HG03342 (cell line): ENCODE data around the gene EIF2AK2.

Experiments
- ATAC-seq: cut with Tn5 transposase; IDR thresholded peaks from one replicate; pipeline ENCODE4 v1.9.1; 2021; ENCODE audit warnings: mild to moderate bottlenecking, moderate library complexity; ENCODE audit not compliant: unreplicated experiment

The EIF2AK2 gene

DNA sequence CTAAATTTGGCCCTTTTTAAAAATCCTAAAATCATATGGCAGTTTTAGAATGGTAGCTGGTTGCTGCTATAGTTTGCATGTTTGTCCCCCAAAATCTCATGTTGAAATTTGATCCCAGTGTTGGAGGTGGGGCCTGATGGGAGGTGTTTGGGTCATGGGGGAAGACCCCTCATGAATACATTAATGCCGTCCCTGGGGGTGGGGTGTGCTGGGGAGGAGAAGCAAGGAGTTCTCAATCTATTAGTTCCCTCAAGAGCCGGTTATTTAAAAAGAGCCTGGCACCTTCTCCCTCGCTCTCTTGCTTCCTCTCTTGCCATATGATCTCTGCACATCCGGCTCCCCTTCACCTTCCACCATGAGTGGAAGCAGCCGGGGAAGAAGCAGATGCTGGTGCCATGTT lies 51.6 kb downstream of the EIF2AK2 start:
- no peak for ATAC-seq

DNA sequence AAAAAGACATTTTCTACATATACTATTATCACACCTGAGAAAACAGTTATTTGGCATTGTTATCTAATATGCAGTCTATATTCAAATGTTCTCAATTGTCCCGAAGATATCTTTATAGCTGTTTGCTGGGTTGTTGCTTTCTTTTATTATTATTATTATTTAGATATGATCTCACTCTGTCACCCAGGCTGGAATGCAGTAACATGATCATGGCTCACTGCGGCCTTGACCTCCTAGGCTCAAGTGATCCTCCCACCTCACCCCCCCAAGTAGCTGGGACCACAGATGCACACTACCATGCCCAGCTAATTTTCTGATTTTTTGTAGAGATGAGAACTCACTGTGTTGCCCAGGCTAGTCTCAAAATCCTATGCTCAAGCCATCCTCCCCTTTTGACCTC lies 52.6 kb downstream of the EIF2AK2 start:
- no peak for ATAC-seq

DNA sequence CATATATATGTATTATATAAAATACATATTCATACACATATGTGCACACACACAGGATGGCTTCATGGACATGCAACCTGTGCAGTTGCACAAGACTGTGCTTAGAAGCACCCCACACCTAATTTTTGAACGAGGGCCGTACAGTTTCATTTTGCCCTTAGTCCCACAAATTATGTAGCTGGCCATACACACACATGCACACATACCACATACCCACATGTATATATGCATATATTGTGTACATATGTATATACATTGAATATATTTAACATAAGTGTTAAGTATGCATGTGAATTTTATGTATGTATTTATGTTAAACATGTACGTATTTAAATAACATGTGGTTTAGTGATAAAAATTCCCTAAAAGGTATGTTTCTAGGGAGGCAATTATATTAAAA lies 54.2 kb downstream of the EIF2AK2 start:
- no peak for ATAC-seq

DNA sequence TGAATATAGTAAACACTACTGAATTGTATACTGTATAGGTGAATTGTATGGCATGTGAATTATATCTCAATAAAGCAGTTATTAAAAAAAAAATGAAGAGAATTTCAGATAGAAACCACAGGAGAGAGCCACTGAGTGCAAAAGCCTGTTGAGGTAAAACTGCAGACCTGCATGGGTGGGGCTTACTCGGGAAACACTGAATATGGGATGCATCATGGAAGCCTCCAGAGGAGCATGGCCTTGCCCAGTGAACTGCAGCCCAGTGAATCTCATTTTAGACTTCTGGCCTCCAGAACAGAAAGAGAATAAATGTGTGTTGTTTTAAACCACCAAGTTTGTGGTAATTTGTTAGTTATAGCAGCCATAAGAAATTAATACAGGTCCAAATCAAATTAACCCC lies 56.7 kb downstream of the EIF2AK2 start:
- ATAC-seq, result no peak

DNA sequence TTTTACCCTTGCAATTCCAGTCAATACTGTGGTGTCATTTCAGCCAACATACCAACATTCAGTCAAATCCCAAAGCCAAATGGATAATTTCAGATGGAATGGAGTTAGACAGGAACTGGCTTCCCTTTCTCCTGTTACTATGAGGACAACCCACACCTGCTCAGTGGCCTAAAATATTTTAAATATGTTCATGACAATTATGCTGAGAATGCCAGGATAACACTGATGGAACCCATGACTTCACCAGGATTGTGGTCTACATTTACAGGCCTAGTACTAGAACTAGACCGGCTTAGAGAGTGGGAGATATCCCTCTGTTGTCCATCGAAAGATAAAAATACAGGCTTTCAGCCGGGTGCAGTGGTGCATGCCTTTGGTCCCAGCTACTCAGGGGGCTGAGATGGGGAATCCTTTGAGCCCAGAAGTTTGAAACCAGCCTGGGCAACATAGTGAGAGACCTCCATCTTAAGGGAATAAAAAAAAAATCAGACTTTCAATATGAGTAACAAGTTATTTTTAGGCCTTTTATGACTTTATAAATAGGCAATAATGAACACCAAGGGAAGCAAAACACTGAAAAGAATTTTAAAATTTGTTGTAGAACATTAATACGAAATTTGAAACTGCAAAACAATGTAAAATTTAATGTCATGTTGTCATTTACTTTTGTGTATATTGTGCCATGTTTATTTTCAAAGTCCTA lies 58.2 kb downstream of the EIF2AK2 start:
- ATAC-seq, result no peak

DNA sequence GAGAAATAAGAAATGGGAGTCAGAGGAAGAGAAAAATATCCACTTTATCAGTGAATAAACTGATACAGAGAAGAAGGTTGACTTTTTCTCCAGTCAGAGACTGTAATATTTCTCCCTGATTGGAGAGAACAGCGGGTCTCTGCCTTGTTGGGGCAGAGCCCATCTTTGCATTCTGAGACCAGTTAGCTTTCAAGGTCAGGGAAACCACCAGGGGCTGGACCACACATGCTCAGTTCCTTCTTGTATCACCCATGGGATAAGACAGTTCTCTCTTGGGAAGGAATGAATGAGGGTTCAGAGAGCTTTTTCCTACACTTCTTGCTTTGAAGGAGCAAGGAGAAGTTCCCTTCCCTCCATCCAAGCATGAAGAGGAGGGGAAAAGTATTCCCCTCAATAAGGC lies 60.2 kb downstream of the EIF2AK2 start:
- ATAC-seq, result no peak

DNA sequence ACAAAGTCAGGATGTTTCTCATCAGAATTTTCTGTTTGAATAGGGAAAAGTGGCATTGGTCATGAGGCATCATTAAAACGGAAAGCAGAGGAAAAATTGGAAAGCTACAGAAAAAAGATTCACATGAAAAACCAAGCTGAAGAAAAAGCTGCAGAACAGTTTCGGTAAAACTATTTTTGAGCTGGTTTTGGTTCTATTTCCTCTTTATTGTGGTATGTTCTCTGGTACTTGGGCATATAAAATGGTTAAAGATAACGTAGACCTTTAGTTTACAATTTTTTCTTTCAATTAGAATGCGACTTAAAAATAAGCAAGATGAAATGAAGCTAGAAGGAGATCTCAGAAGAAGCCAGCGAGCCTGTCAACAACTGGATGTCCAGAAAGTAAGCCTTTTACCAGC lies 64.9 kb downstream of the EIF2AK2 start:
- peak; percentile 48 for ATAC-seq

DNA sequence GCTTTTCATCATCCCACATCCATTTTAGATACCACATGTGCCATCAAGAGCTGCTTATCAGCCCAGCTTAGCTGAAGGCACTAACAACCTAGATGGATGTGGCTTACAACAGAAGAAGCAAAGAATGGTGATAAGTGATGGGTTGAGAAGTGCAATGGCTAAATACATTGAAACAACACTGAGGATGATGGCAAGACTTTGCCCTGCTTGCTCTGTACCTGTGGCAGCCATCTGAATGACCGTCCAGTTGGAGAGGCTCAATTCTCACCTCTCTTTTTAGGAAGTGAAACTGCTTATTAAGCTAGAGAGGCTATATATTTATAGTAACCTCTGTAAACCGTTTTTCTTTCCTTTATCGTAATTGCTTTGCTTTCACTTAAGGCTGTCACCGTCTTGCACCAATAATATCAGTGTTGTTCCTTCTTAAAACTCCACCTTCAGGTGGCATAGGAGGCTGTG lies 66.7 kb downstream of the EIF2AK2 start:
- ATAC-seq, result peak; percentile 83

- ATAC-seq, result no peak
Observed at GRCh38 chr2:37085731-37086147, 71.0 kb downstream of the EIF2AK2 start.

DNA sequence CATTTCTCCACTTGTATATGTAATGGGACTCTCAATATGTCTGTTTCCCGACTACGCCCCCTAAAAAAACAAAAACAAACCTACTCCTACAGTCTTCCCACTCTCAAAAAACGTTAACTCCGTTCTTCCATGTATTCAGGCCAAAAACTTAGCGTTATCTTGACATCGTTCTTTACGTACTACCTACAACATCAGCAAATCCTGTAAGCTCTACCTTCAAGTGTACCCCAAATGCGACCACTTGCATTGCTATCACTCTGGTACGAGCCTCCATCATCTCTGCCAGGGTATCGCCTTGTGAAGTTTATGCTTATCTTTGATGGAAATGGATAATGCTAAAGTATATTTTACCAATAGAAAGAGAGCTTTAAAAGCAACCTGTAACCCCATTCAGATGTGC lies 72.0 kb downstream of the EIF2AK2 start:
- ATAC-seq, result no peak

DNA sequence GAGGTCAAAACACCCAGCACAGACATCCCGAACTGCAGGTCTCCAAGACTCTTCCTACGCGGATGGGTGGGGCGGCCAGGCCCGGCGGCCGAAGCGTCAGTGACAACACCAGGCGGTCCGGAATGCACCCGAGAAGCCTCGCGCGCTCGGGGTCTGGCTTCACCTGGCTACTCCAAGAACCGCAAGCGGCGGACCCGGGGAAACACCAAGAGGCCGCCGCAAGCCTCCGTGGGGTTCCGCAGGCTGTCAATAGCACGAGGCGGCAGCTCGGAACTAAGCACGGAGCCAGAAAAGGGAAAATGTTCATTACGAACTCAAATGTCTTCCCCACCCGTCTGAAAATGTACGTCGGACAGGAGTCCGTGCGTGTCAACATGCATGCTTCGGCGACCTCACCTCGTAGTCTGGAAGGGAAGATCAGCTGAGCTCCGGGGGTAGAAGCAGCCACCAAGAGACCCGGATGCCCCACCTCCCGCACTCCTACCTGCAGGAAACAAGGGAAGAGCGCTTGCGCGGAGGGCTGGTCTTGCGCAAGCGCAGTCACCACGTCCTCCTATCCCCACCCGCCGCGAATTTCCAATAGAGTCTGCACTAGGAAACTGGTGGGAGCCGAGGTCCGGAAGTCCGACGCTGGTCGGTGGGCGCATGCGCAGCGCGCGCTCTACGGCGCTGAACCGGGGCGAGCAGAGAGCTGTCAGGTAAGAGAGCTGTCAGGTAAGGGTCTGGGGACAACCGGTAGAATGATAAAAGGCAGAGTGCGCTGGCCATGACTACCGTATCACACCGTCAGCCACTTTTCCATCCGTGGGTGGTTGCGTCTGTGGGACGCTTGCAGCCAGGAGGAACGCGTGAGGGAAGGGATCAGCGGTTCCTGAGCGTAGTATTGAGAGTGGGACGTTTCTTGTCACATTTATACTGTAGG lies 72.6 kb downstream of the EIF2AK2 start, which contains the start of the genes GPATCH11 and HEATR5B:
GPATCH11 (plus strand) TSS at position 646 of the 922 bp plus-strand sequence. CDS start 3,864 bp downstream, outside the sequence.
HEATR5B (minus strand) TSS at position 500 of the 922 bp plus-strand sequence. CDS start 958 bp downstream, outside the sequence.
- peak; percentile 77 for ATAC-seq

DNA sequence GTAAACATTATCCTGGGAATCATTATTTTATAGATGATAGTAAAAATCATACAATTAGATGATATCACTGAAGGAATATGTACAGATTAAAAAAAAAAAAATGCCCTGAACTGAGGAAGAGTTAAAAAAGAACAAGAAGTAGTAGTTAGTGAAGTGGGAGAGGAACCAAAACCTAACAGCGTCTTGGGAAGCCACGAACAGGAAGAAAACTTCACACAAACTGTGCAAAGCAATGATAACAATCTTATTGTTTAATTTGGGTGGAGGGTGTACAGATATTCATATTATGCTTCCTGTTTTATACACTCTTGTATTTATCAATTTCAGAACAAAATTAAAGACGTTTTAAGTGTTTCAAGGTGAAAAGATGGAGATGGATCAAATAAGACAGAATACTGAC lies 76.1 kb downstream of the EIF2AK2 start:
- no peak for ATAC-seq

- no peak for ATAC-seq
Observed at GRCh38 chr2:37080266-37080665, 76.5 kb downstream of the EIF2AK2 start.

DNA sequence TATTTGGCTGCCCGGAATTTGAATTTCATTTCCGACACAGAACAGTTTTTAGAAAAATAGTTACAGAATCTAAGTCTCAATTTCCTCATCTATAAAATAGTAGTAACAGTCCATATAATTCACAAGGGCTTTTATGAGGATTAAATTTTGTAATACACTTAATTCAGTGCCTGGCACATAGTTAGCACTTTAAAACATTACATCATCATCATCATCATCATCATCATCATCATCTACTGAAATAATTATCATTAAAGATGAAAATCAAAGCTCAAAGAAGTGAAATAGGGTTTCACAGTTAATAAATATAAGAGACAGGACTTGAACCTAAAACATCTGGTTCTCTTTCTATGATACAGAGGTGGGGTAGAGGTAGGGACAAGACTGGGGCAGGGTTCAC lies 85.8 kb downstream of the EIF2AK2 start:
- ATAC-seq, result no peak

- no peak for ATAC-seq
Observed at GRCh38 chr2:37068686-37069085, 88.1 kb downstream of the EIF2AK2 start.

DNA sequence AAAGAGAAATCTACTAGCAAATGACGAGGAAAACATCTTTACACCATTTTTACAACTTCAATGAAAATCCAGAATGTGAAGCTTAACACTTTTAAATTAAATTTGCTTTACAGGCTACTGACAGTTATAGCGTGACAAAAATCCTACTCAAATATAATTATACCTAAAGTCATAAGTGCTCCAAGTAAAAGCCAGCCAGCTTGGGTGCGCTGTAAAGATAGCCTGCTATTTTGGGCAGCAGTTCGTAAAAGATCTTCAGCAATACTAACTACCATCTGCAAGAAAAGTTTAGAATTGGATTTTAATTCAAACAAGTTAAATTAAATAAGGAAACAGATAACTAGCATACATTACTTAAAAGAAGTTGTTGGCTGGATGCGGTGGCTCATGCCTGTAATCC lies 95.0 kb downstream of the EIF2AK2 start:
- no peak for ATAC-seq

GRCh38 chr2:37061013-37061711 lies 95.6 kb downstream of the EIF2AK2 start:
- ATAC-seq, result no peak

GRCh38 chr2:37060446-37060845 lies 96.3 kb downstream of the EIF2AK2 start:
- ATAC-seq, result no peak

DNA sequence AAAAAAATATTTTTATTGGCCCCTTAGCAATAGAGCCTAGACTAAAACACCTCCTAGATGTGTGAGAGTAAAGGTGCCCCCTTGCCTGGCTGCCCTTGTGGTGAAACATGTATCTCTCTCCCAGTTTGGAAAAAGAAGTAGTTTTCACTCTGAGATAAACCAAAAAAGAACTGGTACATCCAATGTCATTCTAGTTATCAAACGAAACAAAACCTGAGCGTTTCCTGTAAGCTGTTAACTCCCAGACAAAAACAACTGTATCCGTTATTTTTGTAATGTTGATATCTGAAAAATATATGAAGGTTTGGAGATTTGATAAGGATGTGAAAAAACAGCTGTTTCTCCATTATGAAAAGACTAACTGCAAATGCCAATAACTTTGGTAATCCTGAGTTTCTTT lies 96.9 kb downstream of the EIF2AK2 start:
- no peak for ATAC-seq

GRCh38 chr2:37052600-37053332 lies 104.0 kb downstream of the EIF2AK2 start:
- ATAC-seq, result no peak
